ENCODE data around the gene CSGALNACT2.

Gene CSGALNACT2

GRCh38 chr10:43199088-43199683 is 60.9 kb downstream of the CSGALNACT2 start:
- no peak overlapping the region for H3K9ac ChIP-seq (ENCODE audit: low read depth, low read length)
- no peaks in the 10 kb centered on the region for H3K9me3 ChIP-seq (ENCODE audit: control insufficient read depth, insufficient read depth, low read length)
- H3K36me3 ChIP-seq (ENCODE audit: insufficient read depth, low read length), result peaks cover 14% of the 10 kb centered on the region
- H3K4me1 ChIP-seq (ENCODE audit: insufficient read depth, low read length), result 0 out of 2 replicates have a peak, but pooled peaks cover 3% of the 10 kb centered on the region

GRCh38 chr10:43199684-43200537 is 61.7 kb downstream of the CSGALNACT2 start:
- H3K9me3 ChIP-seq (ENCODE audit: control insufficient read depth, insufficient read depth, low read length), result no peaks in the 10 kb centered on the region
- H3K4me1 ChIP-seq (ENCODE audit: insufficient read depth, low read length), result peaks cover 5% of the 10 kb centered on the region; the same call in 1 of the 2 replicates
- peaks cover 14% of the 10 kb centered on the region for H3K36me3 ChIP-seq (ENCODE audit: insufficient read depth, low read length)
- H3K9ac ChIP-seq (ENCODE audit: low read depth, low read length), result no peak overlapping the region

GRCh38 chr10:43200538-43201390 is 62.5 kb downstream of the CSGALNACT2 start:
- Histone ChIP-seq H3K36me3 (ENCODE audit: insufficient read depth, low read length) (peaks cover 14% of the 10 kb centered on the region), H3K4me1 (ENCODE audit: insufficient read depth, low read length) (peaks cover 5% of the 10 kb centered on the region; the same call in 1 of the 2 replicates), H3K9ac (ENCODE audit: low read depth, low read length) (no peak overlapping the region), H3K9me3 (ENCODE audit: control insufficient read depth, insufficient read depth, low read length) (no peaks in the 10 kb centered on the region)

GRCh38 chr10:43201545-43202131 is 63.4 kb downstream of the CSGALNACT2 start:
- Histone ChIP-seq H3K9me3 (ENCODE audit: control insufficient read depth, insufficient read depth, low read length) (no peaks in the 10 kb centered on the region), H3K36me3 (ENCODE audit: insufficient read depth, low read length) (peaks cover 11% of the 10 kb centered on the region), H3K9ac (ENCODE audit: low read depth, low read length) (no peak overlapping the region; the same call in 1 of the 2 replicates), H3K4me1 (ENCODE audit: insufficient read depth, low read length) (peaks cover 5% of the 10 kb centered on the region; the same call in 1 of the 2 replicates)

- Histone ChIP-seq H3K9me3 (ENCODE audit: control insufficient read depth, insufficient read depth, low read length) (no peaks in the 10 kb centered on the region), H3K9ac (ENCODE audit: low read depth, low read length) (peak overlapping the region; percentile 49; the same call in 1 of the 2 replicates), H3K36me3 (ENCODE audit: insufficient read depth, low read length) (peaks cover 9% of the 10 kb centered on the region), H3K4me1 (ENCODE audit: insufficient read depth, low read length) (peaks cover 5% of the 10 kb centered on the region; the same call in 1 of the 2 replicates)
Measured at GRCh38 chr10:43202224-43202656, 64.0 kb downstream of the CSGALNACT2 start.

- Histone ChIP-seq H3K36me3 (ENCODE audit: insufficient read depth, low read length) (peaks cover 5% of the 10 kb centered on the region), H3K4me1 (ENCODE audit: insufficient read depth, low read length) (peaks cover 5% of the 10 kb centered on the region; the same call in 1 of the 2 replicates), H3K9ac (ENCODE audit: low read depth, low read length) (peak overlapping the region; percentile 92), H3K9me3 (ENCODE audit: control insufficient read depth, insufficient read depth, low read length) (no peaks in the 10 kb centered on the region)
Measured at GRCh38 chr10:43202657-43203447, 64.6 kb downstream of the CSGALNACT2 start.

GRCh38 chr10:43203448-43204041 is 65.3 kb downstream of the CSGALNACT2 start:
- Histone ChIP-seq H3K4me1 (ENCODE audit: insufficient read depth, low read length) (peaks cover 5% of the 10 kb centered on the region; the same call in 1 of the 2 replicates), H3K9me3 (ENCODE audit: control insufficient read depth, insufficient read depth, low read length) (no peaks in the 10 kb centered on the region), H3K9ac (ENCODE audit: low read depth, low read length) (peak overlapping the region; percentile 92), H3K36me3 (ENCODE audit: insufficient read depth, low read length) (peaks cover 2% of the 10 kb centered on the region)

DNA sequence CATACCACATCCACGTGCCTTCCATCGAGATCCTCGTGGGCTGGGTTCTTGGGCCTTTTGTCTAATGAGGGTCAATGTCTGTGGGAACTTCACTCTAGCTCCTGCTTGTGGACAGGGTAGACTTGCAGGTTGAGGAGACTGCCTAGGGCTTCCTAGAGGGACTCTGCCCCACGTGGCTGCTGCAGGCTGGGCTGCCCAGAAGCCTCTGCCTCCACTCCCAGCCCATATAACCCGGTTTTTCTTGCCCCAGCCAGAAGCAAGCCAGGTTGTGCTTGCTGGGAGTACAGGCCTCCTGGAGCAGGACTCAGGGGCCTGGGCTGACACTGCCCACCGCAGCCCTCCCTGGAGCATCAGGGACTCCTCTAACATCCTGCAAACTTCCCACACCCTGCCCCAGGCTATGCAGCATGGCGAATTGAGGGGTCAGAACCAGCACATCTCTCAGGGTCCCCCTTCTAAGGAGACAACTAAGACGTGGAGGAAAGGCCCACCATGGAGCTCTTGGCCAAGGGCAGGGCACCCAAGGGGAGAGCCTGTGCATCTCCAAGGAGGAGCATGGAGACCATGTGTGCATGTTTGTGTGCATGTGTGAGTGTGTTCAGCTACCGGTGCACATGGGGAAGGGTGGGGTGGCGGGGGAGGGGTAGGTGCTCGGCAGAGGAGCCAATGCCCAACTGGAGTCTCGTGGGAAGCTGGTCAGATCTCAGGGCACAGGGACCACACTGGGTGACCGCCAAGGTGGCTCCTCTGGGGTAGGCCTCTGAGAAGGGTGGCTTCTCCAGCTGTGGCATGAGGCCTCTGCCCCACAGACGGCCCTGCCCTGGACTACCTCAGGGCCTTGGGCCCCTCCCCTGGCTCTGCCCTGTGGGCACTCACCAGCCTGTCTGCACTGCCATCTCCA is 66.0 kb downstream of the CSGALNACT2 start:
- H3K4me1 ChIP-seq (ENCODE audit: insufficient read depth, low read length), result peaks cover 5% of the 10 kb centered on the region; the same call in 1 of the 2 replicates
- H3K9ac ChIP-seq (ENCODE audit: low read depth, low read length), result no peak overlapping the region
- no peaks in the 10 kb centered on the region for H3K9me3 ChIP-seq (ENCODE audit: control insufficient read depth, insufficient read depth, low read length)
- H3K36me3 ChIP-seq (ENCODE audit: insufficient read depth, low read length), result peaks cover under 1% of the 10 kb centered on the region

GRCh38 chr10:43204943-43205671 is 66.9 kb downstream of the CSGALNACT2 start:
- Histone ChIP-seq H3K9me3 (ENCODE audit: control insufficient read depth, insufficient read depth, low read length) (no peaks in the 10 kb centered on the region), H3K4me1 (ENCODE audit: insufficient read depth, low read length) (peaks cover 5% of the 10 kb centered on the region; the same call in 1 of the 2 replicates), H3K9ac (ENCODE audit: low read depth, low read length) (no peak overlapping the region)

DNA sequence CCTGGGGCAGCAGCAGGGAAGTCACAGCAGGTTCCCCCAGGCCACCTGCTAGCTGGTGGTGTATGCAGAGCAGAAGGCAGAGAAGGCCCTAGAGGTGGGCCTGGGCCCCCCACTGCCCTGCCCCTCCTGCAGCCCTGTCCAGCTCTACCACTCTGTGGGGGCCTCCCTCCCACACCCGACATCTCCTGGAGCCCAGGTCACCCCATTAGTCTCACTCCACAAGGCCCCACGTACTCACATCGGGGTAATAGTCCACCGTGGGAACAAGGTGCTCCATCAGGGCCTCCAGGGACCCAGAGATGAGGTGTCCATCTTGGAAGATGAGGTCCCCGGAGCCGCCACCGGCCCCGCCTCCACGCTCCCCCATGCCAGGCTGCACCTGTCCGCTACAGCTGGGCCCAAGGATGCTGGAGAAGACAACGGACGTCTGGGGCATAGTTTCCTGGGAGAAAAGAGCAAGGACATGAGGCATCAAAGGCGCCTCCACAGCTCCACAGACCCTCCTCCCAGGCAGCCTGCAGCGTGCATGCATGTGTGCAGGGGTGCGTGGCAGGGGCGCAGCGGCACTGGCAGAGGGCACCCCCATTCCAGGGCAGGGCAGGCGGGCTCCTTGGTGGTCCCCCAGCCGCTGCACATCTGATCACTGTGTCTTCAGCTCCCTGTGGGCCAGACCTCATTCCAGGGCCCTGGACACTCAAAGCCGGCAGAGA is 67.6 kb downstream of the CSGALNACT2 start:
- H3K4me1 ChIP-seq (ENCODE audit: insufficient read depth, low read length), result peaks cover 5% of the 10 kb centered on the region; the same call in 1 of the 2 replicates

More at GRCh38 chr10:43204943-43205671, 66.9 kb downstream of the CSGALNACT2 start:
- H3K36me3 ChIP-seq (ENCODE audit: insufficient read depth, low read length), result no peaks in the 10 kb centered on the region; the same call in 1 of the 2 replicates

More for the DNA sequence above, 67.6 kb downstream of the CSGALNACT2 start:
- H3K9me3 ChIP-seq (ENCODE audit: control insufficient read depth, insufficient read depth, low read length), result no peaks in the 10 kb centered on the region
- no peaks in the 10 kb centered on the region; the same call in 1 of the 2 replicates for H3K36me3 ChIP-seq (ENCODE audit: insufficient read depth, low read length)
- no peak overlapping the region for H3K9ac ChIP-seq (ENCODE audit: low read depth, low read length)

Data from ES-I3 (cell line).